Stimulated activated CD4-positive, alpha-beta T cell treated with anti-CD3 and anti-CD28 coated beads, Interleukin-4, amount 100 ng/mL, for 48 hours (primary cell): ENCODE results near the gene PPARA.

Experiments used
- DNase-seq, 2 donors: peaks; one replicate each; pipeline ENCODE4 v3.0.0-alpha.2; 2020; ENCODE audit warnings: low read depth in 2 of 2

PPARA gene

GRCh38 chr22:46212195-46212594 is 61.9 kb downstream of the PPARA start:
- DNase-seq = no peak

GRCh38 chr22:46213052-46213451 is 62.7 kb downstream of the PPARA start:
- no peak for DNase-seq

GRCh38 chr22:46214149-46214548 is 63.8 kb downstream of the PPARA start:
- DNase-seq = no peak

GRCh38 chr22:46214616-46215015 is 64.3 kb downstream of the PPARA start:
- no peak for DNase-seq

- DNase-seq = no peak
These were observed 69.3 kb downstream of the PPARA start for GRCh38 chr22:46219636-46220035.

- DNase-seq = no peak
These were observed 70.6 kb downstream of the PPARA start for GRCh38 chr22:46220921-46221320.

GRCh38 chr22:46224044-46224897 is 73.9 kb downstream of the PPARA start:
- no peak for DNase-seq

GRCh38 chr22:46224898-46225290 is 74.6 kb downstream of the PPARA start:
- no peak for DNase-seq

GRCh38 chr22:46225631-46226030 is 75.3 kb downstream of the PPARA start:
- no peak for DNase-seq

- no peak for DNase-seq
These were observed 76.3 kb downstream of the PPARA start for GRCh38 chr22:46226577-46226976.

- DNase-seq = no peak
These were observed 79.4 kb downstream of the PPARA start for GRCh38 chr22:46229701-46230100.

GRCh38 chr22:46230262-46230901 is 80.1 kb downstream of the PPARA start:
- no peak for DNase-seq

- DNase-seq = no peak
These were observed 82.9 kb downstream of the PPARA start for GRCh38 chr22:46233231-46233630.

- no peak for DNase-seq
These were observed 84.6 kb downstream of the PPARA start for GRCh38 chr22:46234969-46235368.

GRCh38 chr22:46237453-46238124 is 87.3 kb downstream of the PPARA start:
- DNase-seq = no peak

- DNase-seq = no peak
These were observed 88.2 kb downstream of the PPARA start for GRCh38 chr22:46238541-46238940.

GRCh38 chr22:46239261-46240048 is 89.1 kb downstream of the PPARA start:
- no peak for DNase-seq

GRCh38 chr22:46240073-46240472 is 89.7 kb downstream of the PPARA start:
- DNase-seq = no peak

- no peak for DNase-seq
These were observed 90.2 kb downstream of the PPARA start for GRCh38 chr22:46240506-46240905.

GRCh38 chr22:46240907-46241306 is 90.6 kb downstream of the PPARA start:
- DNase-seq = no peak

- no peak for DNase-seq
These were observed 91.2 kb downstream of the PPARA start for GRCh38 chr22:46241396-46242007.

- no peak for DNase-seq
These were observed 91.8 kb downstream of the PPARA start for GRCh38 chr22:46242076-46242475.
